OCI-LY3 (cell line): Measurements from ENCODE around the gene ATP10A.

Experiments used
- EZH2phosphoT487 ChIP-seq: fragments of 200-600 bp; shearing (Covaris generic); IDR thresholded peaks from 2 replicates; pipeline ENCODE4 v1.6.1; 2018; ENCODE audit warnings: antibody characterized with exemption, mixed run types, low read depth
- TF ChIP-seq, protein P1 (sequence below): fragments of 200-600, 300-600 bp; sonication (generic); IDR thresholded peaks from 2 replicates; pipeline ENCODE4 v1.5.1; 2014; ENCODE audit warnings: antibody characterized with exemption, low read length, low read depth

DNA sequence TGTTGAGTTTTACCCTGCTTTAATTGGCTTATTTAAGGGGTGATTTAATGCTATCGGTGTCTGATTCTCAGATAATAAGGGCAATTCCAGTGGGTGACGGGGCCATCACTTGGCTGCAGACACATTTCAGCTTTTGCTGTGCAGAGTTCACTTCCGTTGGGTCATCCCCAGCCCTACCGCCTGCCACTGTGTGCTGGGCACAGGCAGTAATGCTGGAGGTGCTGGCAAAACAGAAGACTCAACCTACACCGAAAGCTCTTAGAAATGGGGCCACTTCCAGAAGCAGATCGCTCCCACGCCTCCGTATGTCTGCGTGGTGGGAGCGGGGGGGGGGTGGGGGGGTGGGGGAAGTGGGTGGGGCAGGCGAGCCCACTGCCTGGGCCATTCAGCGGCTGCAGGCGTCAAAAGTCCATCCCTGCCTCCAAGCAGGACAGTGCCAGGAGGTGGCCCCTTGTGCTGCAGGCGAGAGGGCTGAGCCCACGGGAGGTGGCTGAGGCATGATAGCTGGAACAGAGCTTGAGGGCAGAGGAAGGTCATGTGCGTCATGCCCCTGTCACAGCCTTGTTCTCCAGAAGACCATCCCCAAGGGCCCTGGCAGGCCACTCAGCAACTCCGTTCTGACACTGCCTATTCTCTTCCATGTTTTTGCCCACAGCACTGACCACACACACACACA, 128.3 kb downstream of the ATP10A start:
- TF ChIP-seq, protein P1, sequence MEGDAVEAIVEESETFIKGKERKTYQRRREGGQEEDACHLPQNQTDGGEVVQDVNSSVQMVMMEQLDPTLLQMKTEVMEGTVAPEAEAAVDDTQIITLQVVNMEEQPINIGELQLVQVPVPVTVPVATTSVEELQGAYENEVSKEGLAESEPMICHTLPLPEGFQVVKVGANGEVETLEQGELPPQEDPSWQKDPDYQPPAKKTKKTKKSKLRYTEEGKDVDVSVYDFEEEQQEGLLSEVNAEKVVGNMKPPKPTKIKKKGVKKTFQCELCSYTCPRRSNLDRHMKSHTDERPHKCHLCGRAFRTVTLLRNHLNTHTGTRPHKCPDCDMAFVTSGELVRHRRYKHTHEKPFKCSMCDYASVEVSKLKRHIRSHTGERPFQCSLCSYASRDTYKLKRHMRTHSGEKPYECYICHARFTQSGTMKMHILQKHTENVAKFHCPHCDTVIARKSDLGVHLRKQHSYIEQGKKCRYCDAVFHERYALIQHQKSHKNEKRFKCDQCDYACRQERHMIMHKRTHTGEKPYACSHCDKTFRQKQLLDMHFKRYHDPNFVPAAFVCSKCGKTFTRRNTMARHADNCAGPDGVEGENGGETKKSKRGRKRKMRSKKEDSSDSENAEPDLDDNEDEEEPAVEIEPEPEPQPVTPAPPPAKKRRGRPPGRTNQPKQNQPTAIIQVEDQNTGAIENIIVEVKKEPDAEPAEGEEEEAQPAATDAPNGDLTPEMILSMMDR, result no peak
- TF ChIP-seq EZH2phosphoT487, result no peak
